Natural killer cell (primary cell): Measurements from ENCODE around the gene NEGR1. TPM values are rescaled to one million over a fixed set of nuclear protein-coding genes. Genes with fewer than 3 reads are reported as not detected.

ENCODE experiments used
- ATAC-seq, 3 donors: fragments of 150-1000 bp in 2 of 3; fragments of 200-7000 bp in 1 of 3; cut with Tn5 transposase; 1 replicate in 1 of 3; 2 replicates in 2 of 3; pipeline ENCODE4 v1.10.0; 2021; ENCODE audit warnings: mild to moderate bottlenecking in 2 of 3, moderate library complexity in 2 of 3
- DNase-seq, 2 donors: peaks; one replicate each; pipeline versions ENCODE4 v3.0.0 to v3.0.0-alpha.2; 2013 to 2021; ENCODE audit warnings: mixed read lengths in 1 of 2
- H3K27ac ChIP-seq: one replicate; pipeline ENCODE4 v1.5.1; 2013; ENCODE audit warnings: mild to moderate bottlenecking, low read length
- H3K27me3 ChIP-seq: one replicate; pipeline ENCODE4 v1.6.1; 2013; ENCODE audit warnings: low read length; ENCODE audit not compliant: control insufficient read depth, insufficient read depth
- H3K36me3 ChIP-seq: one replicate; pipeline ENCODE4 v1.6.1; 2013; ENCODE audit warnings: low read length; ENCODE audit not compliant: control insufficient read depth, insufficient read depth
- H3K4me1 ChIP-seq: one replicate; pipeline ENCODE4 v1.6.1; 2013; ENCODE audit warnings: low read length; ENCODE audit not compliant: control insufficient read depth, insufficient read depth
- H3K4me3 ChIP-seq: one replicate; pipeline ENCODE4 v1.5.1; 2013; ENCODE audit warnings: low read length
- H3K9me3 ChIP-seq: one replicate; pipeline ENCODE4 v1.6.1; 2013; ENCODE audit warnings: low read length; ENCODE audit not compliant: control insufficient read depth, insufficient read depth
- H3K27ac Mint-ChIP-seq, 2 donors: one replicate each; pipeline ENCODE4 v1.8.0; 2022; ENCODE audit warnings: mild to moderate bottlenecking in 2 of 2, mixed read lengths in 2 of 2, moderate library complexity in 1 of 2
- H3K27me3 Mint-ChIP-seq, 2 donors: one replicate each; pipeline ENCODE4 v1.8.0; 2022; ENCODE audit warnings: low read depth in 2 of 2, mixed read lengths in 2 of 2
- H3K36me3 Mint-ChIP-seq: one replicate; pipeline ENCODE4 v1.8.0; 2022; ENCODE audit warnings: mixed read lengths
- H3K4me1 Mint-ChIP-seq, 2 donors: one replicate each; pipeline ENCODE4 v1.8.0; 2022; ENCODE audit warnings: mixed read lengths in 2 of 2
- H3K4me3 Mint-ChIP-seq: one replicate; pipeline ENCODE4 v1.8.0; 2022; ENCODE audit warnings: mild to moderate bottlenecking, moderate library complexity, mixed read lengths
- H3K9me3 Mint-ChIP-seq, 2 donors: one replicate each; pipeline ENCODE4 v1.8.0; 2022; ENCODE audit warnings: mixed read lengths in 2 of 2
- WGBS: methylation state at CpG from one replicate; pipeline ENCODE4 v1.1.7; 2013; ENCODE audit warnings: missing lambda C conversion rate; ENCODE audit not compliant: insufficient coverage; 5-methylcytosine and 5-hydroxymethylcytosine counted together
- intact Hi-C: fragments of 100-400 bp; cut with micrococcal nuclease; formaldehyde crosslinking; loops from one replicate; pipeline ENCODE4 v1.14.2; 2022
- total RNA-seq, 4 donors: library from RNA; stranded (reverse); fragments of 120-200 nt in 1 of 4; gene quantifications; one replicate each; pipeline versions ENCODE4 v1.2.3 to v1.2.4, GENCODE V29; 2013 to 2022
- TF ChIP-seq, protein P1 (sequence below): fragments of 200-600 bp; IDR thresholded peaks from one replicate; pipeline ENCODE4 v1.8.0; 2022; ENCODE audit warnings: antibody characterized with exemption

NEGR1 gene
- total RNA-seq, 3 donors from 2014 or later (not counting 1 experiment from before 2014, with no cell fraction given) = 0.55 to 1.3 TPM; not detected in 1

DNA sequence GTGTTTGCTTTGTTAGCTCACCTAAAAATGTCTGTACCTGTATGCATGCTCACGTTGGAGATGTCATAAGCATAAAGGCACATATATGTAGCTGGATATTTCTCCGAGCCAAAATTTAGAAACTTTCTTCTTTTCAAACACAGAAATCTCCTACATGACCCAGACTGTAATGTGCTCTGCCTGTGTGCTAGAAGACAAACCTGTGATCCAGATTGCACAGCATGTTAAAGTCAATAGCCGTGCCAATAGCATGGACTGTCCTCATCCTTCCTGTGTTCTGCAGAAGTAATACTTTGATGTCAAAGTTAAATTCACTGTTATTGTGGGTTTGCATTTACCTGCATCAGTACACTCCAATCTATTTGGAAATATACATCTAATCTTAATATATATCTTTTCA lies 855.3 kb downstream of the NEGR1 start:
- ATAC-seq (no peak), DNase-seq (no peak)
- Mint-ChIP-seq H3K27ac (no peak overlapping the region), H3K9me3 (peaks cover 6% of the 10 kb centered on the region in 2 donors), H3K27me3 (no peaks in the 10 kb centered on the region), H3K4me1 (no peaks in the 10 kb centered on the region), H3K36me3 (no peaks in the 10 kb centered on the region), H3K4me3 (no peak overlapping the region)
- Histone ChIP-seq H3K9me3 (no peaks in the 10 kb centered on the region), H3K27me3 (no peaks in the 10 kb centered on the region), H3K36me3 (no peaks in the 10 kb centered on the region), H3K4me3 (no peak overlapping the region), H3K4me1 (no peaks in the 10 kb centered on the region), H3K27ac (no peak overlapping the region)
- intact Hi-C loops = no loop called here
- 97% methylated on average over 3 of the region's 3 CpGs for WGBS
- TF ChIP-seq, protein P1, sequence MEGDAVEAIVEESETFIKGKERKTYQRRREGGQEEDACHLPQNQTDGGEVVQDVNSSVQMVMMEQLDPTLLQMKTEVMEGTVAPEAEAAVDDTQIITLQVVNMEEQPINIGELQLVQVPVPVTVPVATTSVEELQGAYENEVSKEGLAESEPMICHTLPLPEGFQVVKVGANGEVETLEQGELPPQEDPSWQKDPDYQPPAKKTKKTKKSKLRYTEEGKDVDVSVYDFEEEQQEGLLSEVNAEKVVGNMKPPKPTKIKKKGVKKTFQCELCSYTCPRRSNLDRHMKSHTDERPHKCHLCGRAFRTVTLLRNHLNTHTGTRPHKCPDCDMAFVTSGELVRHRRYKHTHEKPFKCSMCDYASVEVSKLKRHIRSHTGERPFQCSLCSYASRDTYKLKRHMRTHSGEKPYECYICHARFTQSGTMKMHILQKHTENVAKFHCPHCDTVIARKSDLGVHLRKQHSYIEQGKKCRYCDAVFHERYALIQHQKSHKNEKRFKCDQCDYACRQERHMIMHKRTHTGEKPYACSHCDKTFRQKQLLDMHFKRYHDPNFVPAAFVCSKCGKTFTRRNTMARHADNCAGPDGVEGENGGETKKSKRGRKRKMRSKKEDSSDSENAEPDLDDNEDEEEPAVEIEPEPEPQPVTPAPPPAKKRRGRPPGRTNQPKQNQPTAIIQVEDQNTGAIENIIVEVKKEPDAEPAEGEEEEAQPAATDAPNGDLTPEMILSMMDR = no peak

DNA sequence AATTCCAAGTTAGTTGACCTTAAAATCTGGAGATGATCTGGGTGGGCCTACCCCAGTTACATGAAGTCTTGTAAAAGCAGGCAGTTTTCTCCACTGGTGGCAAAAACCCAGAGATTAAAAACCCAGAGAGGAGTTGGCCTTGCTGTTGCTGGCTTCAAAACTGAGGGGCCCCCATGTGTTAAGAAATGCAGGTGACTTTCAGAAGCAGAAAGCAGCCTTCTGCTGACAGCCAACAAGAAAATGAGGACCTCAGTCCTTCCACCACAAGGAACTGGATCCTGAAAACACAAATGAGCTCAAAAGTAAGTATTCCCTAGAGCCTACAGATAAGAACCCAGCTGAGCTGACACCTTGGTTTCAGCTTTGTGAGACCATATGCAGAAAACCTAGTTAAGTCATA lies 857.8 kb downstream of the NEGR1 start:
- intact Hi-C loops = no loop called here
- Histone ChIP-seq H3K27me3 (no peaks in the 10 kb centered on the region), H3K4me1 (no peaks in the 10 kb centered on the region), H3K27ac (no peak overlapping the region), H3K9me3 (no peaks in the 10 kb centered on the region), H3K36me3 (no peaks in the 10 kb centered on the region), H3K4me3 (no peak overlapping the region)
- Mint-ChIP-seq H3K36me3 (no peaks in the 10 kb centered on the region), H3K27me3 (no peaks in the 10 kb centered on the region), H3K4me1 (no peaks in the 10 kb centered on the region), H3K9me3 (peaks cover 2 to 3% of the 10 kb centered on the region in 2 donors), H3K4me3 (no peak overlapping the region), H3K27ac (no peak overlapping the region)
- DNase-seq (no peak), ATAC-seq (no peak)
- TF ChIP-seq, protein P1 = no peak

DNA sequence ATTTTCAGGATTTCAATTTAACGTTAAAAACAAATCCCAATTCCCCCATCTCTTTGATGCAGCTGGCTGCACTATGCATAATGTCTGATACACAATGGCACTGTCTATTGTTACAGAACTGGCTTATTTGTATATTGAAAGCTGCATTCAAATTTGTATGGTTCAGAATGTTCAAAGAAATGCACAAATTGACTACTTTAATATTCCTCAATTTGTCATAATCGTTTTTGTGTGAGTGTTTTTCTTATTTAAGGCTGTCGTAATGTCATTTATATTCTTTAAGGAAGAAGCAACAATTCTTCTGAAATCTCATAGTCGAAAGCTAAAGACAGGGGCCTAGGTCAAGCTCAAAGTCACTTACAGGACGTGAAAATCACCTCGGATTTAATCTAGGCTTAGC lies 860.1 kb downstream of the NEGR1 start:
- TF ChIP-seq, protein P1 = no peak
- Histone ChIP-seq H3K4me3 (no peak overlapping the region), H3K9me3 (no peaks in the 10 kb centered on the region), H3K36me3 (no peaks in the 10 kb centered on the region), H3K27me3 (no peaks in the 10 kb centered on the region), H3K27ac (no peak overlapping the region), H3K4me1 (no peaks in the 10 kb centered on the region)
- Mint-ChIP-seq H3K36me3 (no peaks in the 10 kb centered on the region), H3K27me3 (no peaks in the 10 kb centered on the region), H3K4me1 (no peaks in the 10 kb centered on the region), H3K4me3 (no peak overlapping the region), H3K27ac (no peak overlapping the region), H3K9me3 (peaks cover 0 to 6% of the 10 kb centered on the region in 2 donors)
- intact Hi-C loops = no loop called here
- 85% methylated on average over 4 of the region's 6 CpGs for WGBS
- ATAC-seq (no peak), DNase-seq (no peak)

DNA sequence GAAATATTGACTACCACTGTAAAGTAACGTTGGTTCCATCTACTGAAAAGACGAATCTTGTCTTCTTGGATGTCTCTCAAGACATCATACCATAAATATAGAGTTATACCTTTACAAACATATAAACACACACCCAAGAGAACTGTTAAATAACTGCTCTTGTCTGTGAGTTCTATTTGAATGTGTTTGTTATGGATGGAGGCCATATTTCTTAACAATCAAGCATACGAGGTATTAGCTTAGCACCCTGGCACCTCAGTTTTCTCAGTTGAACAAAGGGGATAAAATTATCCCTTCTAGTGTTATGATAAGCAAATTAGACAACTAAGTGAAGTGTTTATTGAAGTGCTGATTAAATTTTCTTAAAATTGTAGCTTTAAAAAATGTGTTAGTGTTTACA lies 864.9 kb downstream of the NEGR1 start:
- no peaks in the 10 kb centered on the region for H3K27me3 Mint-ChIP-seq
- no peaks in the 10 kb centered on the region for H3K4me1 ChIP-seq
- H3K9me3 Mint-ChIP-seq = peaks cover 0 to 4% of the 10 kb centered on the region in 2 donors
- H3K4me1 Mint-ChIP-seq = no peaks in the 10 kb centered on the region
- no peaks in the 10 kb centered on the region for H3K27me3 ChIP-seq
- TF ChIP-seq, protein P1 = no peak
- H3K27ac ChIP-seq = no peak overlapping the region
- H3K4me3 ChIP-seq = no peak overlapping the region
- WGBS = 93% methylated on average over 3 of the region's 3 CpGs
- DNase-seq = no peak
- no peaks in the 10 kb centered on the region for H3K9me3 ChIP-seq
- H3K36me3 Mint-ChIP-seq = no peaks in the 10 kb centered on the region
- no peak overlapping the region for H3K27ac Mint-ChIP-seq
- H3K36me3 ChIP-seq = no peaks in the 10 kb centered on the region
- no peak overlapping the region for H3K4me3 Mint-ChIP-seq
- intact Hi-C loops = no loop called here
- no peak for ATAC-seq
